ENCODE data around the gene CASP8AP2.
"Not testable (repeated sequence)": the region's sequence is repeated elsewhere in the genome, so short reads cannot be mapped to it uniquely, and the experiment has no call there.

CASP8AP2 gene

DNA sequence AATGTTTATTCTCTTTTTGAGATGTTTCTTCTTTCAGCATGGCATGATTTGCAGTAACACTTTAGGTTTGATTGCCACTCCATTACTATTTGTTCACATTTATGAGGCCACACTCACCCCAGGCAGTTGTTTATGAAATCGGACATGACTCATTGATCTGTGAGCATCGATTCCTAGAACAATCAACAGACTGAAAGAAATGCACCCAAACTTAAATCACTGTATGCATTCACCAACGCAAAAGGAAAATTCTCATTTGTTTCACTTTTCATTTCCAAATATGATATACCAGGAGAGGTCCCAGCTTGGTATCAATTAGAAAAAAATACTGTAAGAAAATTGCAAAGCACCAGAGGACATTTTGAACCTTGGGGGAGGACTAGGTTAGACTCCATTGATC is 59.2 kb downstream of the CASP8AP2 start:
- no peak for DNase-seq (ENCODE audit: low read depth)

DNA sequence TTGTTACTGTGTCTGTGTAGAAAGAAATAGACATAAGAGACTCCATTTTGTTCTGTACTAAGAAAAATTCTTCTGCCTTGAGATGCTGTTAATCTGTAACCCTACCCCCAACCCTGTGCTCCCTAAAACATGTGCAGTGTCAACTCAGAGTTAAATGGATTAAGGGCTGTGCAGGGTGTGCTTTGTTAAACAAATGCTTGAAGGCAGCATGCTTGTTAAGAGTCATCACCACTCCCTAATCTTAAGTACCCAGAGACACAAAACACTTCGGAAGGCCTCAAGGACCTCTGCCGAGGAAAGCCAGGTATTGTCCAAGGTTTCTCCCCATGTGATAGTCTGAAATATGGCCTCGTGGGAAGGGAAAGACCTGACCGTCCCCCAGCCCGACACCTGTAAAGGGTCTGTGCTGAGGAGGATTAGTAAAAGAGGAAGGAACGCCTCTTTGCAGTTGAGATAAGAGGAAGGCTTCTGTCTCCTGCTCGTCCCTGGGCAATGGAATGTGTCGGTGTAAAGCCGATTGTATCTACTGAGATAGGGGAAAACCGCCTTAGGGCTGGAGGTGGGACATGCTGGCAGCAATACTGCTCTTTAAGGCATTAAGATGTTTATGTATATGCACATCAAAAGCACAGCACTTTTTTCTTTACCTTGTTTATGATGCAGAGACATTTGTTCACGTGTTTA is 61.3 kb downstream of the CASP8AP2 start:
- DNase-seq (ENCODE audit: low read depth), result not testable (repeated sequence)

DNA sequence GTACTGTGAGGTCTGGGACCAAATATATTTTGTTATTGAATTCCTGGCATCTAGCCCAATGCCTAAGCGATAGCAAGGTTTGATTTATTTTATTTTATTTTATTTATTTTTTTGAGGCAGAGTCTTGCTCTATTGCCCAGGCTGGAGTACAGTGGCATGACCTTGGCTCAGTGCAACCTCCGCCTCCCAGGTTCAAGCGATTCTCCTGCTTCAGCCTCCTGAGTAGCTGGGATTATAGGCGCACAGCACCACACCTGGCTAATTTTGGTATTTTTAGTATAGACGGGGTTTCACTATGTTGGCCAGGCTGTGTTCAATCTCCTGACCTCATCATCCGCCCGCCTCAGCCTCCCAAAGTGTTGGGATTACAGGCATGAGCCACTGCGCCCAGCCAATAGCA is 62.9 kb downstream of the CASP8AP2 start:
- DNase-seq (ENCODE audit: low read depth), result not testable (repeated sequence)

DNA sequence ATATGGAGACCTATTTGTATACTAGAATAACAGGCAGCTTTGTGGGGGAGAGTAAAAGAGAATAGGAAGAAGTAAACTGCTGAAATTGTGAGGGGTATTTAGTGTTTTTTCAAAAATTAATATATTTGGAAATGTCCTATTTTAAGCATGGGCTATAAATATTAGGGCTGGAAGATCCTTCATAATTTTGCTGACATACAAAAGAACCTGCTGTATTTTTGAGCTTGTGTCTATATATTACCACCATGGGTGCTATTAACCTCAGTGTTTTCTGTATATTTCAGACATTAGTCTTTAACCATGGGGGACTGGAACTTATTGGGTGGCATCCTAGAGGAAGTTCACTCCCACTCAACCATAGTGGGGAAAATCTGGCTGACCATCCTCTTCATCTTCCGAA is 64.5 kb downstream of the CASP8AP2 start, which contains the start of gene GJA10:
Gene GJA10 (plus strand): TSS at position 301 of the 400 bp plus-strand sequence. CDS start 0 bp downstream, at position 301.
- no peak for DNase-seq (ENCODE audit: low read depth)

DNA sequence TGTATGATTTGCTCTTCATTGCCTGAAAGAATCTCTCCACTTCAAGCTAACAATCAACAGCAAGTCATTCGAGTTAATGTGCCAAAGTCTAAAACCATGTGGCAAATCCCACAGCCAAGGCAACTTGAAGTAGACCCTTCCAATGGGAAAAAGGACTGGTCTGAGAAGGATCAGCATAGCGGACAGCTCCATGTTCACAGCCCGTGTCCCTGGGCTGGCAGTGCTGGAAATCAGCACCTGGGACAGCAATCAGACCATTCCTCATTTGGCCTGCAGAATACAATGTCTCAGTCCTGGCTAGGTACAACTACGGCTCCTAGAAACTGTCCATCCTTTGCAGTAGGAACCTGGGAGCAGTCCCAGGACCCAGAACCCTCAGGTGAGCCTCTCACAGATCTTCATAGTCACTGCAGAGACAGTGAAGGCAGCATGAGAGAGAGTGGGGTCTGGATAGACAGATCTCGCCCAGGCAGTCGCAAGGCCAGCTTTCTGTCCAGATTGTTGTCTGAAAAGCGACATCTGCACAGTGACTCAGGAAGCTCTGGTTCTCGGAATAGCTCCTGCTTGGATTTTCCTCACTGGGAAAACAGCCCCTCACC is 65.7 kb downstream of the CASP8AP2 start:
- no peak for DNase-seq (ENCODE audit: low read depth)

DNA sequence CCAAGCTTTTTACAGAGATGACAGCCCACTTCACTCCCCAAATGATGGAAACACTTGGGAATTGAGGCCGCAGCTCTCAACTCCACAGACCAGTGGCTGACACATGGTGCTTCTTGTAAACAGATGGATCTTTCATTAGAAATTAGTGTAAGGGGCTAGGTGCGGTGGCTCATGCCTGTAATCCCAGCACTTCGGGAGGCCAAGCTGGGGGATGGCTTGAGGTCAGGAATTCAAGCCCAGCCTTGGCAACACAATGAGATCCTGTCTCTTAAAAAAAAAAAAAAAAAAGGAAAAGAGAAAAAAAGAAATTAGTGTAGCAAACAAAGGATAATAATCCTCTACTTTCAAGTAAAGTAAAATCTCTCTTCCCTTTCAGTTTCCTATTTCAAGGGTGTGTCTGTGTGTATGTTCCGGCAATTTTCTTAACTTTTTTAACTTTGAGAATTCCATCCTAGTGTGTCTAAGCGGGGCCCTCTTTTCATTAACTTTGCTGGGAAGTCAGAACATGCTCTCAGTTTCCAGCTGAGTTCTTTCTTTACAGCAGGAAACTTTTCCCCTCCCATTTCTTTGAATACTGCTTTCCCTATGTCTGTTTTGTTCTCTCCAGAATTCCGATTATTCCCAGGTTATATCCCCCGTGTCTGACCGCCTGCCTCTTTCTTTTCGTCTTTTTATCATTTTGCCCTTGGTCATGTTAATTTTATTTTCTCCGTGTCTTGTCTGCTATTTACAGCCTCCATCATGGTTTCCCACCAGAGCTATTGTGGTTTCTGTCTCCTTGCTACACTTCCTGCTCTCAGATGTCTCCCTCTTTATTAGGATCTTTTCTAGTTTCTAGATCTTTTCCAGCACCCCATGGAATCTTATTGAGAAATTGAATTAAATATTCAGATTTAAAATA is 80.6 kb downstream of the CASP8AP2 start:
- DNase-seq (ENCODE audit: low read depth), result not testable (repeated sequence)

DNA sequence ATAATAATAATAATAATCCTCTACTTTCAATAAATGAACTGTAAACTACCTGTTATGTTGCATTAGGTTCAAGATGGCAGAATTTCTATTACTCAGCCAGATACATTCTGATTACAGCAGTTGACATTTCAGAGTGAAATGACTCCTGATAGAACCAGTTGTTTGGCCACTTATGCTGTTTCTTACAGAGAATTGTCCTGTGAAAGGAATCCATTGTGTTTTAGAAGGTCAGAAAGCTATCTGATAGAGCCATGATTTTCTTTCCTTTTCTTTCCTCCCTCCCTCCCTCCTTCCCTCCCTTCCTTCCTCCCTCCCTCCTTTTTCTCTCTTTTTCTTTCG is 81.2 kb downstream of the CASP8AP2 start:
- no peak for DNase-seq (ENCODE audit: low read depth)

DNA sequence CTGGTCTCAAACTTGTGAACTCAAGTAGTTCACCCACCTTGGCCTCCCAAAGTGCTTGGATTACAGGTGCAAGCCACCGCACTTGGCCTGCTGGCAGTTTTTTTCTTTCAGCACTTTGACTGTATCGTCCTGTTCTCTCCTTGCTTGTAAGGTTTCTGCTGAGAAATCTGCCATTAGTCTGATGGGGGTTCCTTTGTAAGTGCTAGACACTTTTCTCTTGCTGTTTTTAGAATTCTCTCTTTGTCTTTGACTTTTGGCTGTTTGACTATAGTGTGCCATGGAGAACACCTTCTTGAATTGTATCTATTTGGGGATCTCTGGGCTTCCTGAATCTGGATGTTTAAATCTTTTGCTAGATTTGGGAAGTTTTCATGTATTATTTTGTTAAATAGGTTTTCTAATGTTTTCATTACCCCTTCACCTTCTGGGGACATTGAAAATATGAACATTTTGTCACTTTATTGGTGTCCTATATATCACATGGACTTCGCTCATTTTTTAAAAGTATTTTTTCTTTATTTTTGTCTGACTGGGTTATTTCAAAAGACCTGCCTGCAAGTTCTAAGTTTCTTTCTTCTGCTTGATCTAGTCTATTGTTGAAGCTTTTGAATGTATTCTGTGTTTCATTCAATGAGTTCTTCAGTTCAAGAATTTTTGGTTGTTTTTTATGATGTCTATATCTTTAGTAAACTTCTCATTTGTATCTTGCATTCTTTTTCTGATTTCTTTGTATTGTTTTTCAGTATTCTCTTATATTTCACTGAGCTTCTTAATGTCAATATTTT is 86.6 kb downstream of the CASP8AP2 start:
- DNase-seq (ENCODE audit: low read depth), result no peak

DNA sequence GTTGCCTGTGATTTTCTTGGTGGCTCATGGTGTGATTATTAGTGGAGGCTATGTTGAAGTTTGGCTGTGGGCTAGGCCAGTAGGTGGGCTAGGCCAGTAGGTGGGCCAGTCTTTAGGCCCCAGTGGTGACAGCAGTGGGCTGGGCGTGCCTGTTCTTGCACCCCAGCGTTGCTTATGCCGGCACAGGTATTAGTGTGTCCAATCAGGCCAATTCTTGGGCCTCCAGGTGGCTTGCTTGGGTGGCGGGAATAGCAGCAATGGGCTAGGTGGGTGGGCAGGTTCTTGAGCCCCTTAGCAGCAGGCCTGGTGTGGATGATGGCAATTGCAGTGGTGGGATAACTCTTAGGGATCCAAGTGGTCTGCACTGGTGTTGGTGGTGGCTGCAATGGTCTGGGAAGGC is 87.5 kb downstream of the CASP8AP2 start:
- DNase-seq (ENCODE audit: low read depth), result no peak

DNA sequence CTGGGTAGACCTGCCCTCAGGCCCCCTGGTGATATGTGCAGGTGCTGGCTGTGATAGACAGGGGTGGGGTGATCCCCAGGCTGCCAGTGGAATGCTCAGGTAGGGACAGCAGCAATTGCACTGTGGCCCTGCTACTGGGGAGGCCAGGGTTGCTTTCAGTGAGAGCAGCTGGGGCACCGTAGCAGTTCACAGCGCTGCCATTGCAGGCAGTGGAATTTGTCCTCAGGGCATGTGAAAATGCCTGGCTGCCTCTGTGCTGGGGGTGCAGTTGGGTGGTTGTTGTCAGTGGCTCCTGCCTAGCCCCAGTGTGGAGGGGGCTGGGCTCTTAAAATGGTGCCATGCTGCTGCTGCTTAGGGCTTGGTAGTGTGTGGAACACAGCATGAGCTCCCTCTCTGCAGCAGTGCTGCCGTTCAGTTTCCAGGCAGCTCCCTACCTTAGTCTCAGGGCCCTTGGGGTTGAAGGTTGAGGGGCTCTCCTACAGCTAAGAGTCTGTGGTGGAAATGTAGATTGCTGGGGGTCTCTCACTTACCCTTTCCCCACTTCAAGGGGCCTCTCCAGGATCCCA is 88.2 kb downstream of the CASP8AP2 start:
- DNase-seq (ENCODE audit: low read depth), result no peak
